AG08396 (cell line): ENCODE data around the gene RHOD.

Experiments used
- DNase-seq: peaks from one replicate; pipeline ENCODE4 v3.0.0; 2012; ENCODE audit warnings: low spot score, mixed read lengths

RHOD gene

DNA sequence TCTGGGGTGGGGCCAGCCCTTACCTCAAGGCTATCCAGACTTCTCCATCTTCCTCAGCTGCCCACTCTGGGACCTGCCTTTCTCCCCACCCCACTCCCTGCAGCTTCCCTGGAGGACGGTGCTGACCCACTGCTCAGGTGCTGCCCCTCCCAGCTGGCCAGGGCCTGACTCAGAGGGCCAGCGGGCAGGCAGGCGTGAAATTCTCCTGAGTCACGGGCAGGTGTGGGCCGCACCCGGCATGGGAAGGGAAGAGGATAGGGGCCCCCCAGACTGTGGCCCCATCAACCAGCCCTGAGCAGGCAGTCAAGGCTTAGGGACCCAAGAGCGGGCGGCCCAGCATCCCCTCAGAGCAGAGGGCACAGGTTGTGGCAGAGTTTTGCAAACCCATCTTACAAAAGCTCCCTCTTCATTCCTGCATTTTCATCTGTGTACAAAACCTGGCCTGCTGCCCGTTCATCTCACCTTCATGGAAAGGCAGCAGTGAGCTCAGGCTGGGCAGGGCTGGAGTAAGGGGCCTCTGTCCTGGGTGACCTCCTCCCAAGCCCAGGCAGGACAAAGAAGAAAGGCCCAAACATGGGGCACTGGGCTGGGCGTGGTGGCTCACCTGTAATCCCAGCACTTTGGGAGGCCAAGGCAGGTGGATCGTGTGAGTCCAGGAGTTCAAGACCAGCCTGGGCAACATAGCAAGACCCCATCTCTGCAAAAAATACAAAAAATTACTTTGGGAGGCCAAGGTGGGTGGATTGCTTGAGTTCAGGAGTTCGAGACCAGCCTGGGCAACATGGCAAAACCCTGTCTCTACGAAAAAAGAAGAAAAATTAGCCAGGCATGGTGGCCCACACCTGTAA lies 6.1 kb downstream of the RHOD start:
- DNase-seq = no peak

DNA sequence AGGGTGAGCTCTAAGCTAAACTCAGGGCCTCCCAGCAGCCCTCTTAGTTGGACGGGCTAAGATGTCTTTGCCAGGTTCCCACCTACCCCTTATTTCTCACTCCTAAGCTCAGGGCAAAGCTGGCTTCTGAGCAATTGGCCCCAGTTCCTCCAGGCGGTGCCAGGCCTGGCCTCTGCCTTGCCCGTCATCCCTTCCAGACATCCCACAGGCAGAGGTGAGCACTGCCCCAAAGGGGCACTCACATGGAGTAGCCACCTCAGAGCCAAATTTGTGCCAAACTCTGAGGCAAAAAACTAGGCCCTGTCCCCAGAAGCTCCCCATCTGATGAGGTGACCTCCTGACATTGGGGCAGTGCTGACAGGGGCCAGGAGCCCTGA lies 9.7 kb downstream of the RHOD start:
- no peak for DNase-seq

DNA sequence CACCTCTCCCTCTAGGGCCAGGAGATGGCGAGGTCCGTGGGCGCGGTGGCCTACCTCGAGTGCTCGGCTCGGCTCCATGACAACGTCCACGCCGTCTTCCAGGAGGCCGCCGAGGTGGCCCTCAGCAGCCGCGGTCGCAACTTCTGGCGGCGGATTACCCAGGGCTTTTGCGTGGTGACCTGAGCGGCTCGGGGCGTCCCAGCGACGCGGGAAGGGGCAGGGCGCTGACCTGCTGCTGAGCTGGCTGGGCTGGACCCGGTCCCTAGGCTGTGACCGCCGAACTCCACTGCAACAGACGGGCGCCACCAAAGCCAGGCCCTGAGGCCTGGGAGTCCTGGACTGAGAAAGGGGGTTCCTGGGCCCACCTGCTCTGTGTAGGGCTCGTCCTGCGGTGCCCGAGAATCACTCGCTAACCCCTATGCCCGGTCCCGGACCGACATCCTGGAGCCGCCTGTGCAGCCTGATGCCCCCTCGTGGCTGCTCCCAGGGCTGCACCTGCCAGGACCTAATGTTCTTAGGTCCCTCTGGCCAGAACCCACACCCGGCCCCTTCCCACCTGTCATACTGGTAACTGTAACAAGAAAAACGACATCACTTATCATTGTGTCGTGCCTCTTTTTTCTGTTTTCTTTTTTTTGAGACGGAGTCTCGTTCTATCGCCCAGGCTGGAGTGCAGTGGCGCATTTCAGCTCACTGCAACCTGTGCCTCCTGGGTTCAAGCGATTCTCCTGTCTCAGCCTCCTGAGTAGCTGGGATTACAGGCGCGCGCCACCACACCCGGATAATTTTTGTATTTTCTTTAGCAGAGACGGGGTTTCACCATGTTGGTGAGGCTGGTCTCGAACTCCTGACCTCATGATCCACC lies 15.0 kb downstream of the RHOD start:
- DNase-seq = peak; percentile 86

DNA sequence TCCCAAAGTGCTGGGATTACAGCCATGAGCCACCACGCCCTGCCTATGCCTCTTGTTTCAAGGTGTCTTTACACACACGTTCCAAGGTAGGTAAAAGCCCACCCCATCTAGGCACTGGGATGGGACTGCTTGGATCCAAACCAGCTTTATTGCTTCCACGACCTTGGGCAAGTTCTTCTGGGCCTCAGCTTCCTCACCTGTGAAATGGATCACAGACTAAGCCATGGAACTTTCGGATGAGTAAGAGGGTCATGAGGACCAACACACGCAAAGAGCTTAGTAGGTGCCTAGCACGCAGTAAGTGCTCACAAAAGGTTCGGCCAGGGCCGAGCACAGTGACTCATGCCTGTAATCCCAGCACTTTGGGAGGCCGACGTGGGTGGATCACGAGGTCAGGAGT lies 15.6 kb downstream of the RHOD start:
- no peak for DNase-seq

DNA sequence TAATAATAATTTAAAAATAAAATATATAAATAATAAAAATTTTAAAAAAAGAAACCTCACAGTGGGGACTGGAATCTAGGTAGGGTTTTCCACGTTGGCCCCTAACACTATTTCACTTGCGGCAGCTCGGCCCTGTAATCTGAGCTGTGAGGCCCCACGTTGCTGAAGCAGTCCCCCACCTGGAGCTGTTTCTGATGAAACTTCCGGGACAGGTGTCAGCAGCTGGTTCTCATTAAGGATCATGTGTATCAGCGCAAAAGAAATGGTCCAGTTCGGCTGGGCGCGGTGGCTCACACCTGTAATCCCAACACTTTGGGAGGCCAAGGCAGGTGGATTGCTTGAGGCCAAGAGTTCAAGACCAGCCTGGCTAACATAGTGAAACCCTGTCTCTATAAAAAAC lies 17.3 kb downstream of the RHOD start:
- no peak for DNase-seq

DNA sequence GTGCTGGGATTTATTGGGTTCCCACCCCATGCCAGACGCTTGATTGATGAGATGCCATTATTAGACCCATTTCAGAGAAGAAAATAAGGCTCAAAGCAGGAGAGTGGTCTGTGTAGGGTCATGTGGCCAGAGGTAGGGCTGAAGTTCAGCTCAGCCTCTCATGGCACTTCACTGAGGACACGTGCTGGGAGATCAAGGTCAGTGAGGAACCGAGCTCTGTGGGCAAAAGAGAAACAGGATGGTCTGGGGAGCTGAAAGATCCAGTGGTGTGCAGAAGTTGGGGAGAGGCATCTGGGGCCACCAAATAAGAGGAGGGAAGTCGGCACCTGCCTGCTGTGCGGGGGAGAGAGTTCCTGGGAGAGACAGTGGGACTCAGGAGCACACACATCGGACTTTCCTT lies 19.6 kb downstream of the RHOD start:
- DNase-seq = no peak

DNA sequence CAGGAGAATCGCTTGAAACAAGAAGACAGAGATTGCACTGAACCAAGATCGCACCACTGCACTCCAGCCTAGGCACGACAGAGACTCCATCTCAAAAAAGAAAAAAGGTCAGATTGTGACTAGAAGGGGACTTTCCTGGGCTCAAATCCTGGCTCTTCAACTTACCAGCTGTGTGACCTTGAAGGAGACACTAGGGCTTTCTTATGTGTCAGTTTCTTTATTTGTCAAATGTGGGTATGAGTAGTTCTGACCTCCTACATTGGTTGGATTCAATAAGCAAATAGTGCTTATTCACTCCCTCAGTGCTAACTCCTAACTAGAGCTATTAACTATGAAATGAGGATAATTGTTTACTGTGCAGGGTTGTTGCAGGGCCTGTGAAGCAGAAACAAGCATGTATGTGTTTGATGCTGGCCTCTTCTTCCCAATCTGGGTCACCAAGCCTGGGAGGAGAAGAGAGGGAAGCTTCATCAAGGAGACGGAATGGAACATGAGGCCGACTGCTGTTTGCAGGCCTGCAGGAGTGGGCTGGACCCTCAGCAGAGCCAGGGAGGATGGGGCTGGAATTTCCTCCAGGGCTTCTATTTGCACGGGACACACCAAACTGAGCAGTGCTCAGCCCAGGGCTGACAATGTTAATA lies 22.5 kb downstream of the RHOD start:
- DNase-seq = no peak

DNA sequence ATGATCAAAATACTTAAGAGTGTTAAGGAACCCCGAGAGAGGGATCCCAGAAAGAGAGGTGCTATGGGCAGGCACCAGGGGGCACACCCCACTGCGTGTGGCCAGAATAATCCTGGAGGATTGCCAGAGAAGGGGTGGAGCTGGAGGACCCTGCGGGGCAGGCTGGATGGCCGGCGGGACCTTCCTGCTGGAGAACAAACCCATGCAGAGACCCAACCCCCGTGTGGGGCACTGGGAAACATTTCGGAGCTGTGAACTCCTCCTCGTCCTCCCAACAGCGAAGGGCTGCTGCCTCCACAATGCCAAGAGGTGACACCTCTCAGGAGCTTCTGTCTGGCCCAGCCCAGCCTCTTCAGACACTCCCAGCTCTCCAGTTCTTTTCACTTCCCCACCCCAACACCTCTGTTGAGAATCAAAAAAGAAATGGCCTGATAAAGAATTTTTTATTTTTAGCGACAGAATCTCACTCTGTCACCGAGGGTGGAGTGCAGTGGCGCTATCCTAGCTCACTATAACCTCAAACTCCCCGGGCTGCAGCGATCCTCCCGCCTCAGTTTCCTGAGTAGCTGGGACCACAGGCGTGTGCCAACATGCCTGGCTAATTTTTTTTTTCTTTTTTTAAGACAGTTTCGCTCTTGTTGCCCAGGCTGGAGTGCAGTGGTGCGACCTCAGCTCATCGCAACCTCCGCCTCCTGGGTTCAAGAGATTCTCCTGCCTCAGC lies 25.6 kb downstream of the RHOD start:
- no peak for DNase-seq

DNA sequence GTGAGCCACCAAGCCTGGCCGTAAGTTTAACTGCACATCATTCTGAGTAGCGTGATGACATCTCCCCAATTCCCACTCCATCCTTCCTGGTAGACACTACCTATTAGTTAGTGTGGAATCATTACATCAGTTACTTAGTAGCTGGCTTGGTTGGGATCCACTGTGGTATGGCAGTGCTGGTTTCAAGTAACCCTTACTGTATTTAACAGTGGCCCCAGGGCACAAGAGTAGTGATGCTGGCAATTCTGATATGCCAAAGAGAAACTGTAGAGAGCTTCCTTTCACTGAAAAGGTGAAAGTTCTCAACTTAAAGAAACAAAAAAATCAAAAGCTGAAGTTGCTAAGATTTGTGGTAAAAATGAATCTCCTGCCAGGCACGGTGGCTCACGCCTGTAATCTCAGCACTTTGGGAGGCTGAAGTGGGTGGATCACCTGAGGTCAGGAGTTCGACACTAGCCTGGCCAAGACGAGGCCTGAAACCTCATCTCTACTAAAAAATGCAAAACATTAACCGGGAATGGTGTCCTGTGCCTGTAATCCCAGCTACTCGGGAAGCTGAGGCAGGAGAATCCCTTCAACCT lies 27.2 kb downstream of the RHOD start:
- DNase-seq = no peak

DNA sequence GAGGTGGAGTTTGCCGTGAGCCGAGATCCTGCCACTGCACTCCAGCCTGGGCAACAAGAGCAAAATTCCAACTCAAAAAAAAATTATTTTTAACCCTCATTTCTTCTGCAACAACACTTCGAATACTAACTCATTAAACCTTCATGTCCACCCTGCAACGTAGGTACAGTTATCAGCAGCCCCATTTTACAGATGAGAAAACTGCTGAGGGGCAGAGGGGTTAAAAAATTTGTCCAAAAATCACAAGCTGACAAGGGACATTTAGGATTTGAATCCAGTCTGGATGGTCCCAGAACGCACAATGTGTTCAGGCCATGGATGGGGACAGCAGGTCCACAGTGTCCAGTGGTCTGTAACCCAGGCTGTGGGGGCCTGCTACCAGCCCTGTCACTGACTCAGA lies 29.0 kb downstream of the RHOD start:
- DNase-seq = no peak

DNA sequence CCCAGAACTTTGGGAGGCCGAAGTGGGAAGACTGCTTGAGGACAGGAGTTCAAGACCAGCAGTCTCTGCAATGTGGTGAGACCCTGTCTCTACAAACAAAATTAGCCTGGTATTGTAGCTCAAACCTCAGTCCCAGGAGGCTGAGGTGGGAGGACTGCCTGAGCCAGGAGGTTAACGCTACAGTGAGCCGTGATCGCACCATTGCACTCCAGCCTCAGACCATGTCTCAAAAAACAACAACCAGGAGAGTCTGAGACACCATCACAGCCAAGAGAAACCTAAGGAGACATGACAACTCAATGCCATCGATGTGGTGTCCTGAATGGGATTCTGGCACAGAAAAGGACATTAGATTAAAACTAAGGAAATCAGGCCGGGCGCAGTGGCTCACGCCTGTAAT lies 34.1 kb downstream of the RHOD start:
- no peak for DNase-seq

DNA sequence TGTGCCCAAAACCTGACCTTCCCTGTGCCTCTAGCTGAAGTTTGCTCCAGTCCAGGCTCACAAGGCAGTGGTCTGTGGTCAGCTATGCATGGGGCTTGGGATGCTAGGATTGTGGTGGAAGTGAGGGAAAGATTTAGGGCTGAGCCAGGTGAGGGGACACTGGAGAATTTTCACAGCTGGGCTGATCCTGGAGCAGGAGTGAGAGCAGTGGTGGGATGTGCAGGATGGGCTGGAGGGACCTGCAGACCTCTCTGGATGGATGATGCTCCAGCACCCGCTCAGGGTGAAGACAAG lies 38.5 kb downstream of the RHOD start:
- no peak for DNase-seq

DNA sequence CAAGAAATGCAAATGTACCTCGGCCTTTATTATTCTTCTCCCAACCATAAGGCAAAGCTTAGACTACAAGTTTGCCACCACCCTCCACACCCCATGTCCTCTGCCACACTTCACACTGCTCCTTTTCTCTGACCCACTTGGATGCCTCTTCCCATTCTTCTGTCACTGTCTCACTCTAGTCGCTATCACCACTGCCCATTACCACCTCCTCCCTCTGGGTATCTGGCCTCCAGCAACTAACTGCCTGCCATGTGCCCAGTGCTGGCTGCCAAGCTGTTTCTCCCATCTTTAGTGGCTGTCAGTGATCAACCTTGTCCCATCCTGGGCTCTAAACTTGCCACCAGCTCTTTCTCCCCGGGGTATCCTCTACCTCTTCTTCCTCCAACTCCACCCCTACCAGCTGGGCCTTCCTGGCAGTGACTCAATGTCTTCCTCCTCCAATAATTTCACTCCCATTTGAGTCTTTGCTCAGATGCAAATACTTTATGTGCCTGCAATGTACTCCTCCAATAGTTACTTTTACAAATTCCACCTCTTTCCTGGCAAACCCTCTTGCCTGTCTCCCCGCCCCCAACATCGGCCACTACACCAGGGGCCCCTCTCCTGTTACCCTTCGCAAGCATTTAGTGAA lies 42.3 kb downstream of the RHOD start:
- DNase-seq = no peak

DNA sequence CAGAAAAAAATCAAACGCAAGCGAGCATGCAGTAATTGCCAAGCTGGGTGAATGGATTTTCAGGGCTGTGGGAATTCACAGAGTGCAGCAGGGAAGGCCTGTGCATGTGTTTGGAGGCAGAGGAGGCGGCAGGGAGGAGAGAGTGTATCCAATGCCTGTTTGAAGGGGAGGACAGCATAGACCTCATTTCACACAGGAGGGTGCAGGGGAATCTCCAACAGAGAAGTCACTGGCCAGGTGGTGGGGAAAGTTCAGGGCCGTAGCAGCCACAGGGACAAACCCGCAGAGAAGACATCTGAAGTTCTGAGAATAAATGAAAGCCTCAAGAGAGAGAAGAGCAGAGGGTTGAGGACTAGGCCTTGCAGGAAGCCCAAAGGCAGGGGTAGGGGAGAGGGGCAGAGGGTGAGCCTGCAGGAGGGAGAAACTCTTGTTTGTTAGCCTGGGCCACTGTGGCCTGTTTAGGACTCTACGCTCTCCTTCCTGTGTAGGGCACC lies 43.2 kb downstream of the RHOD start:
- DNase-seq = no peak

DNA sequence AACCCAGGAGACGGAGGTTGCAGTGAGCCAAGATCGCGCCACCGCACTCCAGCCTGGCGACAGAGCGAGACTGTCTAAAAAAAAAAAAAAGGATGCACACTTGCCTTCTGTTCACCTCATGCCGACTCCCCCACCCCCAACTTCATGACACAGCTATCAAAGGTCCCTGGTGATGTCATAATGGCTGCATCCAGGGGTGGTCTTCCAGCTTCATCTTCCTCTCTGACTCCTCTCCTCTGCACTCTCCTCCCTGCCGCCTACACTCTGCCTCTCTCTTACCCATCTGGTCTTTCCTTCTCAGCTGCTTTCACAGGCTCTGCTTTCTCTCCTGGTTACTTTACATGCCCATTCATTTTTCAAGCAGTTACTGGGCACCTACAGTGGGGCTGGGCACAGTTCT lies 46.0 kb downstream of the RHOD start:
- DNase-seq = no peak

DNA sequence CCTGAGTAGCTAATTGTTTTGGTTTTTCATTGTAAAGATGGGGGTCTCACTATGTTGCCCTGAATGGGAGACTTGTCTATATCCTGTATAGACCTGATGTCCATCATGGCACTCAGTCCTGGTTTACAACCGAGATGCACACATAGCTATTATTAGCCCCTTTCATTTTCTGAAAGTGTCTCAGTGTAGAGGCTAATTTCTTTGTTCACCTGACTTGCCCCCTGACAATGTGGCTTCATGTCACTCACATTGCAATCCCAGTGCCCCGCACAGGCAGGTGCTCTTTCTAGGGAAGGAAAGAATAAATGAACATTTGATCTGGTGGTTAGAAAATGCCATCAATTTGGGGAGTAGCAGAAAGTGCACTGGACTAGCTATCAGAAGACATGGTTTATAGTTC lies 49.3 kb downstream of the RHOD start:
- DNase-seq = no peak

DNA sequence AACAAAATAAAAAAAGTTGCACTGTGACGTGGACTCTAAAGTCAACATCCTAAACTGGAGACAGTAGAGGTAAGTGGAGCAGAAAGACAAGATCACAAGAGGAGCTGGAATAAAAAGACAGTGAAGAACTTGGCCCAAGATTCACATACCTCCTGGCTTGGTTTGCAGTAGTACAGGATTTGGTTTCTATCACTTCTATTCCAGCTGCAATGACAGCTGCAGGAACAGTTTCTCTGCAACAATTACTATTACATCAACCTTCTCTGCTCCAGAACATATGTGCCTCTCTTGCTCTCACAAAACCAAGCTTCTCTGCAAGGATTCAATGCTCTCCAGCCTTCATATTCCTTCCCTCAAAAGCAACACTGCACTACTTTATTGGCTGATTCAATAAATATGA lies 54.6 kb downstream of the RHOD start:
- no peak for DNase-seq

DNA sequence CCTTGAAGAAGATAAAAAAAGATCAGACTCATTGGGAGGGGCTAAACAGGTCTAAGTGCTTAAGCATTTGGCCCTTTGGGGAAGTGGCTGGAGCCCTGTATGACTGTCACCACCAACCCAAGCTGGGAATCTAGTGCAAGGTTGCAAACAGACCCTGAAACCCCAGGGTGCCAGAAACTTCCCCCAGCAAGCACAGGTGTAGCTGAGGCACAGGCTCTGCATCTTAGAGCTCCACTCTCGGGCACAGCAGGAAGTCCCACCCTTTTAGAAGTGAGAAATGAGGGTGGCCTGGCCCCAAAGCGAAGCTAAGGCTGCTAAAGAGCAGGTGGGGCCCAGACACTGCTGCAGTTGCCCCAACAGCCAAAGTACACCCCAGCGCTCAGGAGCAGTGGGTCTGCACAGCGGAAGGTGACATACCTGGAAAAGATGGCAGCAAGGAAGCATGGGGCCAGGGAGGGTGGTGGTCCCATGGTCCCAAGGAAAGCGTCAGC lies 56.6 kb downstream of the RHOD start:
- no peak for DNase-seq

DNA sequence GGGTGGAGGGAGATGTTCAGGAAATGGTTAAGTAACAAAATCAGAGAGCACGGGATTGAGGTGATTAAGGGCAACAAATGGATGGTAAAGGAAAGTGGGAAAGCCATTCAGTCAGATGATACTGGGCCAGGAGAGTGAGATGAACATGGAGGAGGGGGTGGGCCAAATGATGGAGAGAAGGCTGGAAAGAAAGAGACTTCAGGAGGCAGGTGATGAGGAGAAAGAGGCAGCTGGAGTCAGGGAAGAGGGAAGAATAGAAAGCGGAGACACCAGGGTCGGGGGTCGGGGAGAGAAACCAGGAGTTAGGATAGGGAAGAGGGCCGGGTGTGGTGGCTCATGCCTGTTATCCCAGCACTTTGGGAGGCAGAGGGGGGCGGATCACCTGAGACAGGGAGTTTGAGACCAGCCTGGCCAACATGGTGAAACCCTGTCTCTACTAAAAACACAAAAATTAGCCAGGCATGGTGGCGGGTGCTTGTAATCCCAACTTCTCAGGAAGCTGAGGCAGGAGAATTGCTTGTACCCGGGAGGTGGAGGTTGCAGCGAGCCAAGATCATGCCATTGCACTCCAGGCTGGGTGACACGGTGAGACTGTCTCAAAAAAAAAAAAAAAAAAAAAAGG lies 57.7 kb downstream of the RHOD start:
- no peak for DNase-seq

DNA sequence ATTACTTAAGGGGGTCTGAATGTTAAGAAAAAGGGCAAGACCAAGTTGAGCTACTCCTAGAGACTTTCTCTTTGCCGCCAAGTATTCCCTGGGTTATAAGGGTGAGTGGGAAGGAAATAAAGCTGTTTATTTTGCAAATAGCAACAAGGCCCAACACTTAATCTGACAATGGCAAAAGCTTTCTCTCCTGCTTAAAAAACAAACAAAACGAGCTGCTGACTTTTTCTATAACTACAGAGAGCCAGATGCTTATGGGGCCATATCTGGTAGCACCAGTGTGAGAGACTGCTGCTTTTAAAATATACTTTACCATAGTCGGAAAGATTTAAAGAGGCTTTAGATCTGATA lies 60.1 kb downstream of the RHOD start:
- DNase-seq = no peak

DNA sequence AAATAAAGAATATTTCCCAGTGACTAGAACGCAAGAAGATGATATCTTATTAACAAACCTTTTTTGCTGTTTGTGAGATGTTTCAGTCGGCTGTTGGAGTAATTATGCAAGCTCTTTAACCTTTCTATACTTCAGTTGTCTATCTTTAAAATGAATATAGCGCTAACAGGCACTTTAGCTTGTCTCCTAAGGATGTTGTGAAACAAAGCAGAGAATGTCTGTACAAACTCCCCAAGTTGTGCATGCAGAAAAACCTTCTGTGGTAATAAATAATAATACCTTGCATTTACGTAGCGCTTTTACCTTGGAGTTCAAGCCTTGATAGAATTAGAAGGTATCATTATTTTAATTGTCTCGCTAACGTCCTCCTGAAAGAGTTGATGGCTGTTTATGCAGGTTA lies 60.5 kb downstream of the RHOD start:
- DNase-seq = no peak
